GM08714 (cell line): ENCODE results near the gene GAPT.

Experiments
- H3K4me3 ChIP-seq: fragments of 200-500 bp; sonication (Bioruptor generic); 2 replicates; pipeline ENCODE4 v1.5.1; 2014; ENCODE audit warnings: mild to moderate bottlenecking, low read length, inconsistent platforms
- ZNF274 ChIP-seq: IDR thresholded peaks from 2 replicates; pipeline ENCODE4 v1.6.1; 2012; ENCODE audit warnings: mild to moderate bottlenecking, low read depth, low read length

The GAPT gene

GRCh38 chr5:58481828-58482227 is 9.4 kb upstream of the GAPT start:
- no peak overlapping the region for H3K4me3 ChIP-seq
- no peak for TF ChIP-seq ZNF274

- no peak for TF ChIP-seq ZNF274
- no peak overlapping the region for H3K4me3 ChIP-seq
Measured at GRCh38 chr5:58482536-58482935, 8.7 kb upstream of the GAPT start.

GRCh38 chr5:58484505-58484904 is 6.7 kb upstream of the GAPT start:
- no peak for TF ChIP-seq ZNF274
- no peak overlapping the region for H3K4me3 ChIP-seq

GRCh38 chr5:58486290-58486689 is 4.9 kb upstream of the GAPT start:
- TF ChIP-seq ZNF274, result no peak
- H3K4me3 ChIP-seq, result no peak overlapping the region

GRCh38 chr5:58490402-58491050 is 709 bp upstream of the GAPT start:
- no peak for TF ChIP-seq ZNF274
- H3K4me3 ChIP-seq, result no peak overlapping the region

GRCh38 chr5:58493141-58493540 is 1.9 kb downstream of the GAPT start:
- TF ChIP-seq ZNF274, result no peak
- H3K4me3 ChIP-seq, result no peak overlapping the region

- no peak overlapping the region for H3K4me3 ChIP-seq
- TF ChIP-seq ZNF274, result no peak
Measured at GRCh38 chr5:58496488-58496887, 5.3 kb downstream of the GAPT start.

GRCh38 chr5:58497386-58497785 is 6.2 kb downstream of the GAPT start:
- H3K4me3 ChIP-seq, result no peak overlapping the region
- no peak for TF ChIP-seq ZNF274

- H3K4me3 ChIP-seq, result no peak overlapping the region
- no peak for TF ChIP-seq ZNF274
Measured at GRCh38 chr5:58497921-58498320, 6.7 kb downstream of the GAPT start.

- no peak overlapping the region for H3K4me3 ChIP-seq
- TF ChIP-seq ZNF274, result no peak
Measured at GRCh38 chr5:58498340-58498942, 7.2 kb downstream of the GAPT start.

- no peak for TF ChIP-seq ZNF274
- no peak overlapping the region for H3K4me3 ChIP-seq
Measured at GRCh38 chr5:58499231-58499630, 8.0 kb downstream of the GAPT start.

- no peak overlapping the region for H3K4me3 ChIP-seq
- TF ChIP-seq ZNF274, result no peak
Measured at GRCh38 chr5:58499941-58500340, 8.7 kb downstream of the GAPT start.

- no peak for TF ChIP-seq ZNF274
- no peak overlapping the region for H3K4me3 ChIP-seq
Measured at GRCh38 chr5:58501778-58502417, 10.7 kb downstream of the GAPT start.

GRCh38 chr5:58503390-58504046 is 12.3 kb downstream of the GAPT start:
- TF ChIP-seq ZNF274, result no peak
- no peak overlapping the region for H3K4me3 ChIP-seq

- TF ChIP-seq ZNF274, result no peak
Measured at GRCh38 chr5:58504766-58505165, 13.5 kb downstream of the GAPT start.

GRCh38 chr5:58505502-58505901 is 14.3 kb downstream of the GAPT start:
- H3K4me3 ChIP-seq, result no peak overlapping the region
- no peak for TF ChIP-seq ZNF274

More at GRCh38 chr5:58504766-58505165, 13.5 kb downstream of the GAPT start:
- no peak overlapping the region for H3K4me3 ChIP-seq
